Adrenal gland (tissue), 12 donors: ENCODE data around the gene MNAT1. TPM values are rescaled to one million over a fixed set of nuclear protein-coding genes. Genes with fewer than 3 reads are reported as not detected.

Source experiments
- DNase-seq, 7 donors: peaks; one replicate each; pipeline ENCODE4 v3.0.0-alpha.2; 2019 to 2020
- H3K27ac ChIP-seq, 5 donors: fragments of 200-600 bp; sonication (generic) in 4 of 5; 1 replicate in 3 of 5; 2 replicates in 2 of 5; pipeline versions ENCODE4 v1.5.1 to v1.8.0; 2016 to 2020; ENCODE audit warnings: mild to moderate bottlenecking in 1 of 5
- H3K27me3 ChIP-seq: fragments of 200-600 bp; 2 replicates; pipeline ENCODE4 v1.8.0; 2021
- H3K36me3 ChIP-seq, 2 donors: fragments of 200-600 bp; replicated peaks in 1 of 2; 1 replicate in 1 of 2; 2 replicates in 1 of 2; pipeline versions ENCODE4 v1.5.1 to v1.8.0; 2018 to 2022
- H3K4me1 ChIP-seq, 2 donors: fragments of 200-600 bp; replicated peaks in 1 of 2; 1 replicate in 1 of 2; 2 replicates in 1 of 2; pipeline versions ENCODE4 v1.5.1 to v1.8.0; 2018 to 2021
- H3K4me3 ChIP-seq, 4 donors: fragments of 200-600 bp; sonication (generic) in 3 of 4; one replicate each; pipeline ENCODE4 v1.5.1; 2016 to 2018
- H3K9me3 ChIP-seq, 3 donors: fragments of 200-600 bp; sonication (generic) in 1 of 3; replicated peaks in 1 of 3; 1 replicate in 2 of 3; 2 replicates in 1 of 3; pipeline versions ENCODE4 v1.5.1 to v1.8.0; 2016 to 2021
- POLR2A ChIP-seq, 2 donors: fragments of 450-650 bp; IDR thresholded peaks; one replicate each; pipeline ENCODE4 v1.6.1; 2017; ENCODE audit warnings: antibody characterized with exemption in 2 of 2, mild to moderate bottlenecking in 2 of 2, moderate library complexity in 1 of 2
- WGBS, 4 donors: extraction: QIAGEN DNeasy Blood & Tissue Kit in 2 of 4; methylation state at CpG; one replicate each; pipeline versions ENCODE4 v1.1.5 to v1.1.7; 2013 to 2017; 5-methylcytosine and 5-hydroxymethylcytosine counted together
- intact Hi-C, 2 donors: fragments of 100-400 bp; cut with DNase I; formaldehyde crosslinking; loops; one replicate each; pipeline versions ENCODE4 v1.14.1 to v1.15.0; 2022 to 2023
- polyA plus RNA-seq, 3 donors: library from polyadenylated mRNA; stranded (reverse); fragments of 200-250 nt in 2 of 3; fragments of 350-450 nt in 1 of 3; fragmentation: Illumina TruSeq in 1 of 3; extraction: RNeasy Lipid Tissue Mini Kit (QIAGEN cat#74804) in 1 of 3; gene quantifications; one replicate each; pipeline ENCODE4 v1.2.3, GENCODE V29; 2013 to 2014
- total RNA-seq, 9 donors: library from RNA; depleted of rRNA in 4 of 9; stranded (reverse); fragments of >200 nt in 4 of 9; fragments of 120-200 nt in 1 of 9; fragmentation: NEBNext Ultra II Directional in 1 of 9; extraction: Animal tissue kit (Norgen Biotek cat#: 25700) in 1 of 9; gene quantifications; one replicate each; pipeline versions ENCODE4 v1.1.0 to v1.2.4, GENCODE V29; 2013 to 2023
- TF ChIP-seq, protein P1 (sequence below), 6 experiments: fragments of 450-650 bp in 4 of 6; fragments of 200-600 bp in 2 of 6; sonication (generic) in 1 of 6; IDR thresholded peaks; 1 replicate in 5 of 6; 2 replicates in 1 of 6; pipeline versions ENCODE4 v1.5.1 to v1.8.0; 2016 to 2021; ENCODE audit warnings: antibody characterized with exemption in 6 of 6, mild to moderate bottlenecking in 2 of 6, moderate library complexity in 1 of 6
- donor health status: healthy with polysubstance abuse.
- donor health status: Bipolar disorder and iron deficiency.
- donor health status: DM: yes; HTN: yes; CAD: no.
- donor health status: DM: no; HTN: no; CAD: no.
- donor health status: DM: no; HTN: no; CAD: no.
- donor health status: DM: yes; HTN: yes; CAD: no.

The MNAT1 gene
- total and polyA plus RNA-seq, 12 donors, result 11.7 to 69.2 (median 29.0) TPM

DNA sequence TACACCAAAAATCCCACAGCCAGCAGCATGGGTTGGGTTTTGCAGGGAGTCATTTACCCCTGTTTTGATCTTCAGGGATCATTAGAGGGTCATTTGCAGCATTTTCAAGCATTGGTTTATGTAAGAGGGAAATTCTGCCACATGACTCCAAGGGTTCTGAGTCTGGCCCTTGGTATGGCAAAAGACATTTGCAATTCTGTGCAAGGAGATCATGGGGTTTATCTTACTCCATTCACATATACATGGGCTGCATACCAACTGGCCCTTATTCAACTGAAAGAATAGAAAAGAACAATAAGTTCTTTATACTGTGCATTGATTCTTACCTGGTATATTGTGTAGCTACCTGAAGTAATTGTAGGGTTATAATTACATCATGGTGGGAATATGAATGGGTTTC, 24.1 kb upstream of the MNAT1 start:
- no peaks in the 10 kb centered on the region for H3K9me3 ChIP-seq
- no peaks in the 10 kb centered on the region for H3K4me1 ChIP-seq
- no peaks in the 10 kb centered on the region for H3K27me3 ChIP-seq
- no peaks in the 10 kb centered on the region for H3K36me3 ChIP-seq
- DNase-seq, result no peak
- TF ChIP-seq POLR2A (IDR thresholded peaks at IDR 0.05), result no peak
- TF ChIP-seq, protein P1, sequence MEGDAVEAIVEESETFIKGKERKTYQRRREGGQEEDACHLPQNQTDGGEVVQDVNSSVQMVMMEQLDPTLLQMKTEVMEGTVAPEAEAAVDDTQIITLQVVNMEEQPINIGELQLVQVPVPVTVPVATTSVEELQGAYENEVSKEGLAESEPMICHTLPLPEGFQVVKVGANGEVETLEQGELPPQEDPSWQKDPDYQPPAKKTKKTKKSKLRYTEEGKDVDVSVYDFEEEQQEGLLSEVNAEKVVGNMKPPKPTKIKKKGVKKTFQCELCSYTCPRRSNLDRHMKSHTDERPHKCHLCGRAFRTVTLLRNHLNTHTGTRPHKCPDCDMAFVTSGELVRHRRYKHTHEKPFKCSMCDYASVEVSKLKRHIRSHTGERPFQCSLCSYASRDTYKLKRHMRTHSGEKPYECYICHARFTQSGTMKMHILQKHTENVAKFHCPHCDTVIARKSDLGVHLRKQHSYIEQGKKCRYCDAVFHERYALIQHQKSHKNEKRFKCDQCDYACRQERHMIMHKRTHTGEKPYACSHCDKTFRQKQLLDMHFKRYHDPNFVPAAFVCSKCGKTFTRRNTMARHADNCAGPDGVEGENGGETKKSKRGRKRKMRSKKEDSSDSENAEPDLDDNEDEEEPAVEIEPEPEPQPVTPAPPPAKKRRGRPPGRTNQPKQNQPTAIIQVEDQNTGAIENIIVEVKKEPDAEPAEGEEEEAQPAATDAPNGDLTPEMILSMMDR (IDR thresholded peaks at IDR 0.05), result no peak
- no peak overlapping the region for H3K27ac ChIP-seq
- no peak overlapping the region for H3K4me3 ChIP-seq
- intact Hi-C loops, result no loop called here

DNA sequence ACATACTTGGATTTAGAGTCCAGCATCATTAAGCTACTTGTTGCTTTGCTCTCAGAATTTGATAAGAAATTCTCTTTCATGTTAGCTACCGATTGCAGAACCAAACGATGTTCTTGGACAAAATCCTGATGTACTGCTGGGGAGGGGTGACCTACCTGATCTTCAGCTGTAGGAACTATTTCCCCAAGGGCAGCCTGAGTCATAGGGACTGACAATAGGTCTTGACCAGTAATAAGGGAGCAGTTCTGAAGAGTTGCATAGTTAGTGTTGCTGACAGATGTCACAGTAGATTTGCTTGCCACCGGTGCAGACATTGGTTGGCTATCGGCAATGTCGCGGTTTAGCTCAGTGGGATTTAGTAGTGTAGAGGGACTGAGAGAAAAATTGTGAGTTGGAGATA, 21.0 kb upstream of the MNAT1 start:
- Histone ChIP-seq H3K36me3 (no peaks in the 10 kb centered on the region), H3K9me3 (no peaks in the 10 kb centered on the region), H3K27ac (no peak overlapping the region), H3K4me1 (no peaks in the 10 kb centered on the region), H3K4me3 (no peak overlapping the region), H3K27me3 (no peaks in the 10 kb centered on the region)
- WGBS, 4 donors, result 73 to 80% (median 79%) methylated on average over 6 of the region's 6 CpGs
- intact Hi-C loops, result no loop called here
- no peak for TF ChIP-seq POLR2A (IDR thresholded peaks at IDR 0.05)
- no peak for DNase-seq

DNA sequence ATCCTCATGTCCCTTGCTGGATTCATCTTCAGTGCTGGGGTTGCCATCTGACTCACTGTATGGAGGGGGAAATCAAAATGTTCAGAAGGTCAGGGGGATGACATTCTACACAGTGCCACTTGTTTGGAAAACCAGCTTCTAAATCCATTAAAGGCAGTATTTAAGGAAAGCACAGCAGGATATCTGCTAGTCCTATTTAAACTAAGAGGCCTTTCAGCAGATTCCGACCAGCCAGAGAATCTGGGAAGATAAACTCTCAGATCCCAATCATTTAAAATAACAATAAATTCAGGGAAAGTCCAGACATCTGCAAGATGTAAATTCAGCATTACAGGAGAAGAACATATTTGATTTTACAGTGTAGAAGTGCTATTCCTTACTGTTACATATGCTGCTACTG, 14.2 kb upstream of the MNAT1 start:
- TF ChIP-seq, protein P1 (IDR thresholded peaks at IDR 0.05), result no peak
- no peak for TF ChIP-seq POLR2A (IDR thresholded peaks at IDR 0.05)
- Histone ChIP-seq H3K4me1 (peaks cover 15 to 25% of the 10 kb centered on the region in 2 donors), H3K27ac (no peak overlapping the region), H3K4me3 (no peak overlapping the region), H3K27me3 (no peaks in the 10 kb centered on the region), H3K9me3 (no peaks in the 10 kb centered on the region), H3K36me3 (no peaks in the 10 kb centered on the region)
- no peak for DNase-seq
- intact Hi-C loops, result loop anchor here in 1 of 2 donors (10.0 kb wide), 1 partner anchor 144 kb away; no protein-coding TSS in a partner anchor
- WGBS, 4 donors, result 89 to 100% (median 97%) methylated on average over 1 of the region's 1 CpG

DNA sequence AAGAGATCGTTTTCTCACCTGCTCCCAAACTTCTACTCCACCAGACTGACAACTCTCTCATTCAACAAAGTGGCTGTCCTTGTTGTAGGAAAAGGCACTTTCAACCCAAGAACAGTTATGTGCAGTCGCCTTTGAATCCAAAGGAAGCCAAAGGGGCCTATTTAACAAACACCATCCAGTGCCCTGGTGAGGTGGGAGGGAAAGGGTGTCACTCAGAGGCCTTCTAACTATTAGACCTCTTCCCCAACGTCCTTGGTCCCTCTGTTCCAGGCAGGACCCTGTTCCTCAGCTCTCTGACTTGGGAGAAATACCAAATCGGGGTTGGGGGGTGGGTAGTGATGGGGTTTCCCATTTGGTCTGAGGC, 13.6 kb upstream of the MNAT1 start:
- WGBS, 4 donors, result 52 to 63% (median 58%) methylated on average over 3 to 4 of the region's 4 CpGs
- Histone ChIP-seq H3K27me3 (no peaks in the 10 kb centered on the region), H3K27ac (no peak overlapping the region), H3K4me1 (peaks cover 15 to 25% of the 10 kb centered on the region in 2 donors), H3K4me3 (peak overlapping the region in 1 of 4 donors; percentile 84), H3K36me3 (no peaks in the 10 kb centered on the region), H3K9me3 (no peaks in the 10 kb centered on the region)
- intact Hi-C loops, result loop anchor here in 1 of 2 donors (10.0 kb wide), 1 partner anchor 144 kb away; no protein-coding TSS in a partner anchor
- TF ChIP-seq POLR2A (IDR thresholded peaks at IDR 0.05), result no peak
- TF ChIP-seq, protein P1 (IDR thresholded peaks at IDR 0.05), result no peak
- no peak for DNase-seq
